GM23338 (cell line): ENCODE results near the gene DNAJB12.

ENCODE experiments used
- CREB1 ChIP-seq: fragments of 250-450 bp; sonication (Bioruptor Pico); IDR thresholded peaks from 2 replicates; pipeline ENCODE4 v1.5.0; 2020; ENCODE audit warnings: low read depth, mild to moderate bottlenecking, moderate library complexity
- CTCF ChIP-seq, 2 experiments: fragments of 200-600 bp in 1 of 2; sonication (generic) in 1 of 2; conservative IDR thresholded peaks; 2 replicates each; pipeline versions ENCODE4 v1.5.1 to v1.6.1; 2016 to 2017; ENCODE audit warnings: antibody characterized with exemption in 2 of 2, low read depth in 2 of 2, mild to moderate bottlenecking in 2 of 2, moderate library complexity in 1 of 2
- EZH2 ChIP-seq: fragments of 200-600 bp; sonication (generic); IDR thresholded peaks from one replicate; pipeline ENCODE4 v1.8.0; 2017; ENCODE audit warnings: antibody characterized with exemption, mild to moderate bottlenecking, low read depth; ENCODE audit not compliant: unreplicated experiment
- EZH2phosphoT487 ChIP-seq: fragments of 200-600 bp; sonication (generic); IDR thresholded peaks from one replicate; pipeline ENCODE4 v1.8.1; 2018; ENCODE audit warnings: antibody characterized with exemption; ENCODE audit not compliant: unreplicated experiment
- ZNF114 ChIP-seq: fragments of 250-450 bp; sonication (Bioruptor Pico); IDR thresholded peaks from 2 replicates; pipeline ENCODE4 v1.5.0; 2020; ENCODE audit warnings: mild to moderate bottlenecking, moderate library complexity
- ZNF331 ChIP-seq: fragments of 250-450 bp; sonication (Bioruptor Pico); IDR thresholded peaks from 2 replicates; pipeline ENCODE4 v1.5.0; 2020; ENCODE audit warnings: low read depth, mild to moderate bottlenecking, moderate library complexity
- TF ChIP-seq, protein P1 (sequence below): IDR thresholded peaks from 2 replicates; pipeline ENCODE4 v1.6.1; 2016; ENCODE audit warnings: antibody characterized with exemption
- TF ChIP-seq, protein P2 (sequence below): IDR thresholded peaks from one replicate; pipeline ENCODE4 v1.6.1; 2018; ENCODE audit warnings: antibody characterized with exemption; ENCODE audit not compliant: unreplicated experiment

GRCh38 chr10:72322280-72323058, 32.2 kb downstream of the DNAJB12 start:
- TF ChIP-seq, protein P1, sequence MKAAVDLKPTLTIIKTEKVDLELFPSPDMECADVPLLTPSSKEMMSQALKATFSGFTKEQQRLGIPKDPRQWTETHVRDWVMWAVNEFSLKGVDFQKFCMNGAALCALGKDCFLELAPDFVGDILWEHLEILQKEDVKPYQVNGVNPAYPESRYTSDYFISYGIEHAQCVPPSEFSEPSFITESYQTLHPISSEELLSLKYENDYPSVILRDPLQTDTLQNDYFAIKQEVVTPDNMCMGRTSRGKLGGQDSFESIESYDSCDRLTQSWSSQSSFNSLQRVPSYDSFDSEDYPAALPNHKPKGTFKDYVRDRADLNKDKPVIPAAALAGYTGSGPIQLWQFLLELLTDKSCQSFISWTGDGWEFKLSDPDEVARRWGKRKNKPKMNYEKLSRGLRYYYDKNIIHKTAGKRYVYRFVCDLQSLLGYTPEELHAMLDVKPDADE: no peak
- TF ChIP-seq EZH2phosphoT487 (no peak), CTCF (conservative IDR thresholded peaks at IDR 0.05; ENCODE audit: low read depth in 2 of 2) (no peak), EZH2 (no peak), CREB1 (CRISPR knock-in tag) (no peak), ZNF114 (CRISPR knock-in tag) (no peak), ZNF331 (no peak)
- TF ChIP-seq, protein P2, sequence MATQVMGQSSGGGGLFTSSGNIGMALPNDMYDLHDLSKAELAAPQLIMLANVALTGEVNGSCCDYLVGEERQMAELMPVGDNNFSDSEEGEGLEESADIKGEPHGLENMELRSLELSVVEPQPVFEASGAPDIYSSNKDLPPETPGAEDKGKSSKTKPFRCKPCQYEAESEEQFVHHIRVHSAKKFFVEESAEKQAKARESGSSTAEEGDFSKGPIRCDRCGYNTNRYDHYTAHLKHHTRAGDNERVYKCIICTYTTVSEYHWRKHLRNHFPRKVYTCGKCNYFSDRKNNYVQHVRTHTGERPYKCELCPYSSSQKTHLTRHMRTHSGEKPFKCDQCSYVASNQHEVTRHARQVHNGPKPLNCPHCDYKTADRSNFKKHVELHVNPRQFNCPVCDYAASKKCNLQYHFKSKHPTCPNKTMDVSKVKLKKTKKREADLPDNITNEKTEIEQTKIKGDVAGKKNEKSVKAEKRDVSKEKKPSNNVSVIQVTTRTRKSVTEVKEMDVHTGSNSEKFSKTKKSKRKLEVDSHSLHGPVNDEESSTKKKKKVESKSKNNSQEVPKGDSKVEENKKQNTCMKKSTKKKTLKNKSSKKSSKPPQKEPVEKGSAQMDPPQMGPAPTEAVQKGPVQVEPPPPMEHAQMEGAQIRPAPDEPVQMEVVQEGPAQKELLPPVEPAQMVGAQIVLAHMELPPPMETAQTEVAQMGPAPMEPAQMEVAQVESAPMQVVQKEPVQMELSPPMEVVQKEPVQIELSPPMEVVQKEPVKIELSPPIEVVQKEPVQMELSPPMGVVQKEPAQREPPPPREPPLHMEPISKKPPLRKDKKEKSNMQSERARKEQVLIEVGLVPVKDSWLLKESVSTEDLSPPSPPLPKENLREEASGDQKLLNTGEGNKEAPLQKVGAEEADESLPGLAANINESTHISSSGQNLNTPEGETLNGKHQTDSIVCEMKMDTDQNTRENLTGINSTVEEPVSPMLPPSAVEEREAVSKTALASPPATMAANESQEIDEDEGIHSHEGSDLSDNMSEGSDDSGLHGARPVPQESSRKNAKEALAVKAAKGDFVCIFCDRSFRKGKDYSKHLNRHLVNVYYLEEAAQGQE: no peak
